Peyer's patch (tissue), 4 donors: Measurements from ENCODE around the gene ENOPH1. TPM values are rescaled to one million over a fixed set of nuclear protein-coding genes. Genes with fewer than 3 reads are reported as not detected.

Experiments used
- DNase-seq, 3 donors: peaks; one replicate each; pipeline ENCODE4 v3.0.0-alpha.2; 2017 to 2019
- H3K27ac ChIP-seq, 4 donors: fragments of 200-600 bp; sonication (generic); one replicate each; pipeline ENCODE4 v1.5.1; 2016 to 2019
- H3K27me3 ChIP-seq, 2 donors: fragments of 200-600 bp; sonication (generic); one replicate each; pipeline ENCODE4 v1.5.1; 2019
- H3K36me3 ChIP-seq, 3 donors: fragments of 200-600 bp; sonication (generic); one replicate each; pipeline ENCODE4 v1.5.1; 2016 to 2019
- H3K4me1 ChIP-seq, 4 donors: fragments of 200-600 bp; sonication (generic); one replicate each; pipeline ENCODE4 v1.5.1; 2016 to 2019
- H3K4me3 ChIP-seq, 4 donors: fragments of 200-600 bp; sonication (generic); 1 replicate in 3 of 4; 2 replicates in 1 of 4; pipeline ENCODE4 v1.5.1; 2016 to 2019; ENCODE audit warnings: mild to moderate bottlenecking in 1 of 4
- H3K9me3 ChIP-seq, 4 donors: fragments of 200-600 bp; sonication (generic); one replicate each; pipeline ENCODE4 v1.5.1; 2016 to 2019; ENCODE audit warnings: mild to moderate bottlenecking in 1 of 4
- CTCF ChIP-seq, 6 experiments: fragments of 450-650 bp in 4 of 6; fragments of 200-600 bp in 2 of 6; sonication (generic) in 1 of 6; IDR thresholded peaks; one replicate each; pipeline ENCODE4 v1.5.1; 2017 to 2019; ENCODE audit warnings: antibody characterized with exemption in 6 of 6, mild to moderate bottlenecking in 3 of 6, moderate library complexity in 1 of 6
- POLR2A ChIP-seq, 2 donors: fragments of 450-650 bp; IDR thresholded peaks; one replicate each; pipeline ENCODE4 v1.5.1; 2017; ENCODE audit warnings: antibody characterized with exemption in 2 of 2, mild to moderate bottlenecking in 2 of 2, moderate library complexity in 2 of 2
- total RNA-seq, 4 donors: library from RNA; depleted of rRNA; stranded (reverse); fragments of >200 nt; gene quantifications; one replicate each; pipeline ENCODE4 v1.1.0, GENCODE V29; 2016

Gene ENOPH1
- total RNA-seq, 4 donors from 2014 or later, result 8.2 to 18.6 (median 15.2) TPM

GRCh38 chr4:82429728-82430192 lies 630 bp upstream of the ENOPH1 start:
- Histone ChIP-seq H3K4me1 (peaks cover 3 to 39% (median 8%) of the 10 kb centered on the region in 4 donors), H3K4me3 (peak overlapping the region; percentile 86 to 90 (median 89)), H3K9me3 (no peaks in the 10 kb centered on the region), H3K36me3 (peaks cover 0 to 24% (median 0%) of the 10 kb centered on the region in 3 donors), H3K27ac (peak overlapping the region; percentile 98 to 100 (median 99)), H3K27me3 (no peaks in the 10 kb centered on the region)
- no peak for DNase-seq
- TF ChIP-seq POLR2A (IDR thresholded peaks at IDR 0.05), result no peak
- no peak for TF ChIP-seq CTCF (IDR thresholded peaks at IDR 0.05)

- DNase-seq, result peak; percentile 54 to 77 (median 71)
- peaks cover 3 to 37% (median 8%) of the 10 kb centered on the region in 4 donors for H3K4me1 ChIP-seq
- H3K9me3 ChIP-seq, result no peaks in the 10 kb centered on the region
- H3K27me3 ChIP-seq, result no peaks in the 10 kb centered on the region
- peak overlapping the region; percentile 98 to 100 (median 99) for H3K27ac ChIP-seq
- TF ChIP-seq CTCF (IDR thresholded peaks at IDR 0.05), result no peak
- no peak for TF ChIP-seq POLR2A (IDR thresholded peaks at IDR 0.05)
- H3K36me3 ChIP-seq, result peaks cover 0 to 10% (median 0%) of the 10 kb centered on the region in 3 donors
- H3K4me3 ChIP-seq, result peak overlapping the region; percentile 86 to 90 (median 89)
Observed at GRCh38 chr4:82430964-82431745, 765 bp downstream of the ENOPH1 start.

DNA sequence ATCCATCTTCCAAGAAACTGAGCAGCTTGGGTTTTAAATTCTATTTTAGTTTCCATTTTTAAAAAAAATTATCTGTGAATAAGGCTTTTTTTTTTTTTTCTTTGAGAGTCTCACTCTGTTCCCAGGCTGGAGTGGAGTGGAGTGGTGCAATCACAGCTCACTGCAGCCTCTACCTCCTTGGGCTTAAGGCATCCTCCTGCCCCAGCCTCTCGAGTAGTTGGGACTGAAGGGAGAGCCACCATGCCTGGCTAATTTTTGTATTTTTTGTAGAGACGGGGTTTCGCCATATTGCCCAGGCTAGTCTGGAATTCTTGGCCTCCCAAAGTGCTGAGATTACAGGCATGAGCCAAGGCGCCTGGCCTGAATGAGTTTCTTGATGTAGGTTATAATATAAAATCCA lies 1.4 kb downstream of the ENOPH1 start:
- H3K27me3 ChIP-seq, result no peaks in the 10 kb centered on the region
- peaks cover 3 to 30% (median 7%) of the 10 kb centered on the region in 4 donors for H3K4me1 ChIP-seq
- H3K4me3 ChIP-seq, result peak overlapping the region in 1 of 4 donors; percentile 90
- H3K36me3 ChIP-seq, result peaks cover 0 to 4% (median 0%) of the 10 kb centered on the region in 3 donors
- TF ChIP-seq CTCF (IDR thresholded peaks at IDR 0.05), result no peak
- no peak for TF ChIP-seq POLR2A (IDR thresholded peaks at IDR 0.05)
- no peak for DNase-seq
- no peak overlapping the region for H3K27ac ChIP-seq
- no peaks in the 10 kb centered on the region for H3K9me3 ChIP-seq

- H3K9me3 ChIP-seq, result no peaks in the 10 kb centered on the region
- no peak overlapping the region for H3K27ac ChIP-seq
- no peak for DNase-seq
- H3K27me3 ChIP-seq, result no peaks in the 10 kb centered on the region
- no peaks in the 10 kb centered on the region for H3K36me3 ChIP-seq
- TF ChIP-seq CTCF (IDR thresholded peaks at IDR 0.05), result no peak
- no peak for TF ChIP-seq POLR2A (IDR thresholded peaks at IDR 0.05)
- no peak overlapping the region for H3K4me3 ChIP-seq
- H3K4me1 ChIP-seq, result peaks cover under 1 to 22% (median 3%) of the 10 kb centered on the region in 4 donors
Observed at GRCh38 chr4:82432596-82432995, 2.2 kb downstream of the ENOPH1 start.

- H3K4me1 ChIP-seq, result peaks cover 0 to 17% (median 0%) of the 10 kb centered on the region in 4 donors
- TF ChIP-seq CTCF (IDR thresholded peaks at IDR 0.05) (no peak), POLR2A (IDR thresholded peaks at IDR 0.05) (no peak)
- H3K9me3 ChIP-seq, result no peaks in the 10 kb centered on the region
- no peak overlapping the region for H3K27ac ChIP-seq
- H3K27me3 ChIP-seq, result no peaks in the 10 kb centered on the region
- H3K36me3 ChIP-seq, result no peaks in the 10 kb centered on the region
- H3K4me3 ChIP-seq, result no peak overlapping the region
- DNase-seq, result no peak
Observed at GRCh38 chr4:82433791-82434190, 3.4 kb downstream of the ENOPH1 start.
